ENCODE data around the gene SHROOM3. TPM values are rescaled to one million over a fixed set of nuclear protein-coding genes. Genes with fewer than 3 reads are reported as not detected.

SHROOM3 gene
- polyA plus RNA-seq, 1 experiment = 9.5 TPM

DNA sequence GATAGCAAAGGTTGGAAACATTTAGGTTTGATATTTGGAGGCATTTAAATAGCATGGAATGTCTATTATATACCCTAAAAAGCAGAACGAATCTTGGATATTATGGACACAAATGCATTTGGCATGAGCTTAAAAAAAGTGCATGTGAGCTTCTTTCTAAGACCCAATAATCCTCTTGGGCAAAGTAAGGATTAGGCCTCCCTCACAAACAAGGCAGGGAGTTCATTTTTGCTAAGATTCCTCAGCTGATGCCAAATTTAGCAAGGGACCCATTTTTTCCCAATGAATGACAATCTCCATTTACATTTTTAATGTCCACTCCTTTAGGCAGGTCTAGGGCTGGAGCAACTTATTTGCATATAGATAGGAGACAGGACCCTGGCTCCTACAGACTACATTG lies 263.1 kb downstream of the SHROOM3 start:
- no peaks in the 10 kb centered on the region for H3K27me3 ChIP-seq (ENCODE audit: control insufficient read depth, insufficient read depth, low read length)
- no peak overlapping the region for H3K4me3 ChIP-seq (ENCODE audit: low read depth, low read length)
- TF ChIP-seq, protein P1, sequence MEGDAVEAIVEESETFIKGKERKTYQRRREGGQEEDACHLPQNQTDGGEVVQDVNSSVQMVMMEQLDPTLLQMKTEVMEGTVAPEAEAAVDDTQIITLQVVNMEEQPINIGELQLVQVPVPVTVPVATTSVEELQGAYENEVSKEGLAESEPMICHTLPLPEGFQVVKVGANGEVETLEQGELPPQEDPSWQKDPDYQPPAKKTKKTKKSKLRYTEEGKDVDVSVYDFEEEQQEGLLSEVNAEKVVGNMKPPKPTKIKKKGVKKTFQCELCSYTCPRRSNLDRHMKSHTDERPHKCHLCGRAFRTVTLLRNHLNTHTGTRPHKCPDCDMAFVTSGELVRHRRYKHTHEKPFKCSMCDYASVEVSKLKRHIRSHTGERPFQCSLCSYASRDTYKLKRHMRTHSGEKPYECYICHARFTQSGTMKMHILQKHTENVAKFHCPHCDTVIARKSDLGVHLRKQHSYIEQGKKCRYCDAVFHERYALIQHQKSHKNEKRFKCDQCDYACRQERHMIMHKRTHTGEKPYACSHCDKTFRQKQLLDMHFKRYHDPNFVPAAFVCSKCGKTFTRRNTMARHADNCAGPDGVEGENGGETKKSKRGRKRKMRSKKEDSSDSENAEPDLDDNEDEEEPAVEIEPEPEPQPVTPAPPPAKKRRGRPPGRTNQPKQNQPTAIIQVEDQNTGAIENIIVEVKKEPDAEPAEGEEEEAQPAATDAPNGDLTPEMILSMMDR (IDR thresholded peaks at IDR 0.05; ENCODE audit: low read depth, low read length) = no peak
- ChIA-PET POLR2A (no interaction called here), CTCF (no interaction called here)
- no peaks in the 10 kb centered on the region for H3K9me3 ChIP-seq (ENCODE audit: control insufficient read depth, insufficient read depth, low read length)
- no peak for DNase-seq (ENCODE audit: low read depth, low spot score)
- no peak overlapping the region for H3K27ac ChIP-seq (ENCODE audit: low read depth, low read length)

- Histone ChIP-seq H3K27me3 (ENCODE audit: control insufficient read depth, insufficient read depth, low read length) (no peaks in the 10 kb centered on the region), H3K27ac (ENCODE audit: low read depth, low read length) (no peak overlapping the region), H3K9me3 (ENCODE audit: control insufficient read depth, insufficient read depth, low read length) (no peaks in the 10 kb centered on the region), H3K4me3 (ENCODE audit: low read depth, low read length) (no peak overlapping the region)
- TF ChIP-seq, protein P1 (IDR thresholded peaks at IDR 0.05; ENCODE audit: low read depth, low read length) = no peak
- no peak for DNase-seq (ENCODE audit: low read depth, low spot score)
- ChIA-PET POLR2A (no interaction called here), CTCF (no interaction called here)
Observed at GRCh38 chr4:76699751-76700310, 264.8 kb downstream of the SHROOM3 start.

GRCh38 chr4:76702440-76703122 lies 267.6 kb downstream of the SHROOM3 start:
- CTCF ChIA-PET = interaction anchor here (0.6 to 1.2 kb wide), 3 partner anchors 55 to 272 kb away, joined by 3 to 4 read pairs (median 3); no protein-coding TSS in a partner anchor
- Histone ChIP-seq H3K4me3 (ENCODE audit: low read depth, low read length) (no peak overlapping the region), H3K27me3 (ENCODE audit: control insufficient read depth, insufficient read depth, low read length) (no peaks in the 10 kb centered on the region), H3K27ac (ENCODE audit: low read depth, low read length) (no peak overlapping the region), H3K9me3 (ENCODE audit: control insufficient read depth, insufficient read depth, low read length) (no peaks in the 10 kb centered on the region)
- TF ChIP-seq, protein P1 (IDR thresholded peaks at IDR 0.05; ENCODE audit: low read depth, low read length) = no peak
- no peak for DNase-seq (ENCODE audit: low read depth, low spot score)
- POLR2A ChIA-PET = interaction anchor here (0.6 to 0.7 kb wide), 2 partner anchors 10 to 22 kb away, joined by 3 read pairs; no protein-coding TSS in a partner anchor

- Histone ChIP-seq H3K27ac (ENCODE audit: low read depth, low read length) (no peak overlapping the region), H3K27me3 (ENCODE audit: control insufficient read depth, insufficient read depth, low read length) (no peaks in the 10 kb centered on the region), H3K4me3 (ENCODE audit: low read depth, low read length) (no peak overlapping the region), H3K9me3 (ENCODE audit: control insufficient read depth, insufficient read depth, low read length) (no peaks in the 10 kb centered on the region)
- TF ChIP-seq, protein P1 (IDR thresholded peaks at IDR 0.05; ENCODE audit: low read depth, low read length) = no peak
- CTCF ChIA-PET = interaction anchor here (0.6 to 1.2 kb wide), 3 partner anchors 55 to 273 kb away, joined by 3 to 4 read pairs (median 3); no protein-coding TSS in a partner anchor
- DNase-seq (ENCODE audit: low read depth, low spot score) = no peak
- POLR2A ChIA-PET = interaction anchor here (0.6 kb wide), 1 partner anchor 11 kb away, joined by 3 read pairs; no protein-coding TSS in a partner anchor
Observed at GRCh38 chr4:76703123-76703490, 268.1 kb downstream of the SHROOM3 start.

DNA sequence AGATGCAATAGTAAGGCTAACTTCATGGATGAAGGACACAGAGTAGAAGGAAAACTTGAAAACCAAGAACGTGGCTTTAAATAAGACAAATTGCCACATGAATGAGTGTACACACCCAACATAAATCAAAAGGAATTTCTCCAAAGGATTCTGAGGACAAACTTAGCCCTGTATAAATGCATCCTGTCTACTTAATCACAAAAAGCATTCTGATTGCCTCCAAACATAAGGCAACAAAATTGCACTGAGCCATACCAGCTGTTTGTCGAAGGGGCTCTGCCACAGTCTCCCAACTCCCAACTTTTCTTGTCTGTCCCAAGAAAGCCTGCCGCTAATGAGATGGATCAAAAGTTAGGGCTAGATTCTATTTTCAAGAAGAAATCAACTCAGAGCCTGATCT lies 268.6 kb downstream of the SHROOM3 start:
- no peaks in the 10 kb centered on the region for H3K9me3 ChIP-seq (ENCODE audit: control insufficient read depth, insufficient read depth, low read length)
- TF ChIP-seq, protein P1 (IDR thresholded peaks at IDR 0.05; ENCODE audit: low read depth, low read length) = no peak
- CTCF ChIA-PET = interaction anchor here (0.7 to 1.2 kb wide), 2 partner anchors 54 to 193 kb away, joined by 3 read pairs; no protein-coding TSS in a partner anchor
- H3K4me3 ChIP-seq (ENCODE audit: low read depth, low read length) = no peak overlapping the region
- H3K27ac ChIP-seq (ENCODE audit: low read depth, low read length) = no peak overlapping the region
- no peak for DNase-seq (ENCODE audit: low read depth, low spot score)
- no peaks in the 10 kb centered on the region for H3K27me3 ChIP-seq (ENCODE audit: control insufficient read depth, insufficient read depth, low read length)
- POLR2A ChIA-PET = no interaction called here
